Calu3 (cell line): ENCODE results near the gene FNTB. TPM values are rescaled to one million over a fixed set of nuclear protein-coding genes. Genes with fewer than 3 reads are reported as not detected.
"Not testable (repeated sequence)": the region's sequence is repeated elsewhere in the genome, so short reads cannot be mapped to it uniquely, and the experiment has no call there.

ENCODE experiments used
- BruUV-seq: library from RNA; stranded (reverse); fragments of 400-500 nt; replicated peaks from 2 replicates; lab custom pipeline; 2021; lab: Mats Ljungman, UMichigan
- CTCF ChIA-PET: fragments of 300-600 bp; sonication (Branson Sonifier 250); formaldehyde crosslinking; loops from one replicate; lab custom pipeline; 2022; ENCODE audit warnings: antibody characterized with exemption; lab: Charles Lee
- DNase-seq: peaks from one replicate; pipeline ENCODE4 v3.0.0; 2022
- H3K27ac Mint-ChIP-seq: one replicate; pipeline ENCODE4 v1.8.0; 2022; ENCODE audit warnings: mixed read lengths; ENCODE audit not compliant: unreplicated experiment
- H3K27me3 Mint-ChIP-seq: one replicate; pipeline ENCODE4 v1.8.0; 2022; ENCODE audit warnings: mixed read lengths; ENCODE audit not compliant: unreplicated experiment
- H3K36me3 Mint-ChIP-seq: one replicate; pipeline ENCODE4 v1.8.0; 2022; ENCODE audit warnings: mild to moderate bottlenecking, moderate library complexity, mixed read lengths; ENCODE audit not compliant: insufficient read depth, unreplicated experiment
- H3K4me1 Mint-ChIP-seq: one replicate; pipeline ENCODE4 v1.8.0; 2022; ENCODE audit warnings: mild to moderate bottlenecking, low read depth, mixed read lengths; ENCODE audit not compliant: unreplicated experiment
- H3K4me3 Mint-ChIP-seq: one replicate; pipeline ENCODE4 v1.8.0; 2022; ENCODE audit warnings: mild to moderate bottlenecking, low read depth, moderate library complexity, mixed read lengths; ENCODE audit not compliant: unreplicated experiment
- H3K9me3 Mint-ChIP-seq: one replicate; pipeline ENCODE4 v1.8.0; 2022; ENCODE audit warnings: low read depth, mixed read lengths; ENCODE audit not compliant: unreplicated experiment
- CTCF ChIP-seq: fragments of 200-600 bp; IDR thresholded peaks from one replicate; pipeline ENCODE4 v1.8.0; 2022; ENCODE audit warnings: antibody characterized with exemption; ENCODE audit not compliant: unreplicated experiment
- intact Hi-C: fragments of 100-400 bp; cut with micrococcal nuclease; formaldehyde crosslinking; loops from one replicate; pipeline ENCODE4 v1.10.0; 2022; ENCODE audit not compliant: unreplicated experiment
- total RNA-seq: library from RNA; stranded (reverse); gene quantifications from 2 replicates; pipeline ENCODE4 v1.2.3, GENCODE V29; 2022

FNTB gene
- total RNA-seq, 1 experiment from 2014 or later, result 15.0 TPM

GRCh38 chr14:65079768-65080167 is 93.1 kb downstream of the FNTB start:
- Mint-ChIP-seq H3K27me3 (no peaks in the 10 kb centered on the region), H3K36me3 (peaks cover 28% of the 10 kb centered on the region), H3K27ac (no peak overlapping the region), H3K4me1 (no peaks in the 10 kb centered on the region), H3K9me3 (no peaks in the 10 kb centered on the region), H3K4me3 (no peak overlapping the region)
- intact Hi-C loops, result no loop called here
- no peak for TF ChIP-seq CTCF
- no TSS peak for BruUV-seq
- no peak for DNase-seq
- CTCF ChIA-PET, result no interaction called here

GRCh38 chr14:65080960-65081747 is 94.5 kb downstream of the FNTB start:
- Mint-ChIP-seq H3K36me3 (peaks cover 25% of the 10 kb centered on the region), H3K9me3 (no peaks in the 10 kb centered on the region), H3K4me3 (no peak overlapping the region), H3K4me1 (no peaks in the 10 kb centered on the region), H3K27ac (no peak overlapping the region), H3K27me3 (no peaks in the 10 kb centered on the region)
- CTCF ChIA-PET, result no interaction called here
- DNase-seq, result no peak
- intact Hi-C loops, result no loop called here
- TF ChIP-seq CTCF, result no peak
- no TSS peak for BruUV-seq

- Mint-ChIP-seq H3K27me3 (no peaks in the 10 kb centered on the region), H3K4me1 (no peaks in the 10 kb centered on the region), H3K27ac (no peak overlapping the region), H3K4me3 (no peak overlapping the region), H3K9me3 (peaks cover 3% of the 10 kb centered on the region), H3K36me3 (peaks cover 33% of the 10 kb centered on the region)
- no TSS peak for BruUV-seq
- DNase-seq, result no peak
- intact Hi-C loops, result no loop called here
- CTCF ChIA-PET, result no interaction called here
- TF ChIP-seq CTCF, result no peak
These were observed 96.2 kb downstream of the FNTB start for GRCh38 chr14:65082930-65083329.

GRCh38 chr14:65084554-65085505 is 98.1 kb downstream of the FNTB start:
- no peak for TF ChIP-seq CTCF
- Mint-ChIP-seq H3K9me3 (peaks cover 3% of the 10 kb centered on the region), H3K4me3 (no peak overlapping the region), H3K4me1 (no peaks in the 10 kb centered on the region), H3K27me3 (no peaks in the 10 kb centered on the region), H3K36me3 (peaks cover 35% of the 10 kb centered on the region), H3K27ac (no peak overlapping the region)
- BruUV-seq, result no TSS peak
- intact Hi-C loops, result no loop called here
- CTCF ChIA-PET, result interaction anchor here (0.5 kb wide), 1 partner anchor 34 kb away, joined by 3 read pairs; no protein-coding TSS in a partner anchor
- DNase-seq, result no peak

- CTCF ChIA-PET, H3K9me3 Mint-ChIP-seq, DNase-seq, H3K4me1 Mint-ChIP-seq, H3K4me3 Mint-ChIP-seq, H3K27me3 Mint-ChIP-seq, H3K27ac Mint-ChIP-seq, intact Hi-C loops, BruUV-seq: not testable (repeated sequence)
- H3K36me3 Mint-ChIP-seq, result peaks cover 35% of the 10 kb centered on the region
These were observed 100.0 kb downstream of the FNTB start for GRCh38 chr14:65086686-65087085.

- BruUV-seq, H3K27ac Mint-ChIP-seq, H3K27me3 Mint-ChIP-seq, H3K9me3 Mint-ChIP-seq, DNase-seq, intact Hi-C loops, H3K4me1 Mint-ChIP-seq, CTCF ChIA-PET, H3K4me3 Mint-ChIP-seq: not testable (repeated sequence)
- peaks cover 29% of the 10 kb centered on the region for H3K36me3 Mint-ChIP-seq
These were observed 101.1 kb downstream of the FNTB start for GRCh38 chr14:65087835-65088234.
